Measurements from ENCODE around the gene LIMD2.

LIMD2 gene

GRCh38 chr17:63646488-63646806 lies 53.5 kb downstream of the LIMD2 start:
- no peak overlapping the region for H3K4me3 ChIP-seq (replicated peaks; ENCODE audit: insufficient read depth, low read length)
- no peak overlapping the region for H3K27ac ChIP-seq (replicated peaks)
- peak in 1 of 2 experiments; percentile 59 for DNase-seq (ENCODE audit: low read depth in 1 of 2, low spot score in 1 of 2)
- no peaks in the 10 kb centered on the region for H3K27me3 ChIP-seq (ENCODE audit: insufficient read depth, poor library complexity, severe bottlenecking)
- TF ChIP-seq CTCF (IDR thresholded peaks at IDR 0.05; ENCODE audit: insufficient read depth, low read length) = no peak
- peak; percentile 57; the same call in 1 of the 2 replicates for TF ChIP-seq SPI1 (IDR thresholded peaks at IDR 0.05; ENCODE audit: borderline replicate concordance, low read depth)

All from HL-60 (cell line).